CD4-positive, CD25-positive, alpha-beta regulatory T cell (primary cell): ENCODE data around the gene LGR6. TPM values are rescaled to one million over a fixed set of nuclear protein-coding genes. Genes with fewer than 3 reads are reported as not detected.
"Not testable (repeated sequence)": the region's sequence is repeated elsewhere in the genome, so short reads cannot be mapped to it uniquely, and the experiment has no call there.

Experiments used
- ATAC-seq, 2 donors: fragments of 150-1000 bp; cut with Tn5 transposase; one replicate each; pipeline ENCODE4 v1.10.0; 2021; ENCODE audit warnings: low read depth in 2 of 2, moderate number of reproducible peaks in 2 of 2, moderate library complexity in 1 of 2
- DNase-seq, 3 donors: peaks; one replicate each; pipeline versions ENCODE4 v3.0.0 to v3.0.0-alpha.2; 2012 to 2022; ENCODE audit warnings: mixed read lengths in 1 of 3
- H3K27ac ChIP-seq: one replicate; pipeline ENCODE4 v1.7.0; 2013; ENCODE audit warnings: mild to moderate bottlenecking, low read length; ENCODE audit not compliant: insufficient read depth, poor library complexity, severe bottlenecking
- H3K27me3 ChIP-seq: one replicate; pipeline ENCODE4 v1.7.0; 2013; ENCODE audit warnings: low read length; ENCODE audit not compliant: control insufficient read depth, insufficient read depth
- H3K36me3 ChIP-seq: one replicate; pipeline ENCODE4 v1.7.0; 2013; ENCODE audit warnings: mild to moderate bottlenecking, low read length, moderate library complexity; ENCODE audit not compliant: control insufficient read depth, insufficient read depth
- H3K4me1 ChIP-seq: 2 replicates; pipeline ENCODE4 v1.7.0; 2013; ENCODE audit warnings: mild to moderate bottlenecking, low read length; ENCODE audit not compliant: insufficient read depth, control insufficient read depth, poor library complexity, severe bottlenecking
- H3K4me3 ChIP-seq: one replicate; pipeline ENCODE4 v1.7.0; 2013; ENCODE audit warnings: low read depth, mild to moderate bottlenecking, low read length, moderate library complexity
- H3K9me3 ChIP-seq, 2 experiments: 1 replicate in 1 of 2; 2 replicates in 1 of 2; pipeline ENCODE4 v1.7.0; 2013; ENCODE audit warnings: low read length in 2 of 2, mild to moderate bottlenecking in 1 of 2, moderate library complexity in 1 of 2; ENCODE audit not compliant: control insufficient read depth in 2 of 2
- H3K27ac Mint-ChIP-seq, 3 donors: one replicate each; pipeline ENCODE4 v1.8.0; 2020 to 2022; ENCODE audit warnings: mild to moderate bottlenecking in 3 of 3, mixed read lengths in 3 of 3, moderate library complexity in 2 of 3
- H3K27me3 Mint-ChIP-seq: one replicate; pipeline ENCODE4 v1.8.0; 2022; ENCODE audit warnings: mild to moderate bottlenecking, mixed read lengths
- H3K36me3 Mint-ChIP-seq: one replicate; pipeline ENCODE4 v1.8.0; 2020; ENCODE audit warnings: mixed read lengths
- H3K4me1 Mint-ChIP-seq, 4 donors: one replicate each; pipeline ENCODE4 v1.8.0; 2020 to 2022; ENCODE audit warnings: mixed read lengths in 4 of 4, mild to moderate bottlenecking in 1 of 4
- H3K4me3 Mint-ChIP-seq, 4 donors: one replicate each; pipeline ENCODE4 v1.8.0; 2020 to 2022; ENCODE audit warnings: mild to moderate bottlenecking in 4 of 4, mixed read lengths in 4 of 4, moderate library complexity in 3 of 4
- H3K9me3 Mint-ChIP-seq, 7 donors: one replicate each; pipeline ENCODE4 v1.8.0; 2020 to 2022; ENCODE audit warnings: mixed read lengths in 7 of 7, mild to moderate bottlenecking in 3 of 7, moderate library complexity in 2 of 7
- polyA plus RNA-seq, 4 donors: library from polyadenylated mRNA; unstranded; fragments of 300-500 nt; fragmentation: Illumina TruSeq; gene quantifications; one replicate each; pipeline ENCODE4 v1.2.3, GENCODE V29; 2021
- total RNA-seq: library from RNA; stranded (reverse); gene quantifications from one replicate; pipeline ENCODE4 v1.2.3, GENCODE V29; 2022

Gene LGR6
- total RNA-seq (0.32 TPM), polyA plus RNA-seq (under 1 TPM; 0.16 to 0.87 (median 0.30) TPM)

GRCh38 chr1:202193614-202194327 lies at the start of gene LGR6:
TSS of gene LGR6 (plus strand) at chr1:202193799. CDS start at chr1:202193990, 191 bp downstream.
- no peaks in the 10 kb centered on the region for H3K36me3 ChIP-seq
- Mint-ChIP-seq H3K9me3 (peaks cover 0 to 2% (median 0%) of the 10 kb centered on the region in 7 donors), H3K27me3 (peaks cover 42% of the 10 kb centered on the region), H3K36me3 (no peaks in the 10 kb centered on the region), H3K4me3 (peak within 1 kb of the TSS in 1 of 4 donors; percentile 68), H3K27ac (no peak within 1 kb of the TSS), H3K4me1 (peaks cover 0 to 8% (median under 1%) of the 10 kb centered on the region in 4 donors)
- H3K9me3 ChIP-seq, result no peaks in the 10 kb centered on the region
- no peak for DNase-seq
- no peak for ATAC-seq
- H3K27me3 ChIP-seq, result peaks cover 4% of the 10 kb centered on the region
- H3K4me1 ChIP-seq, result peaks cover 4% of the 10 kb centered on the region
- no peak within 1 kb of the TSS for H3K27ac ChIP-seq
- no peak within 1 kb of the TSS for H3K4me3 ChIP-seq

GRCh38 chr1:202144402-202145067 lies 49.1 kb upstream of the LGR6 start, which contains the start of gene ARL8A:
TSS of gene ARL8A (minus strand) at chr1:202144737. CDS start at chr1:202144572, 165 bp downstream.
- no peaks in the 10 kb centered on the region for H3K9me3 Mint-ChIP-seq
- H3K4me1 ChIP-seq, result peaks cover 27% of the 10 kb centered on the region
- no peaks in the 10 kb centered on the region for H3K27me3 Mint-ChIP-seq
- peak; percentile 65 to 73 (median 67) for DNase-seq
- H3K4me1 Mint-ChIP-seq, result peaks cover 6 to 47% (median 24%) of the 10 kb centered on the region in 4 donors
- H3K4me3 Mint-ChIP-seq, result peak within 1 kb of the TSS; percentile 92 to 97 (median 97)
- H3K9me3 ChIP-seq, result no peaks in the 10 kb centered on the region
- peaks cover 18% of the 10 kb centered on the region for H3K36me3 ChIP-seq
- peak within 1 kb of the TSS; percentile 74 for H3K27ac ChIP-seq
- no peaks in the 10 kb centered on the region for H3K27me3 ChIP-seq
- peak within 1 kb of the TSS; percentile 96 to 98 (median 97) for H3K27ac Mint-ChIP-seq
- peak within 1 kb of the TSS; percentile 86 for H3K4me3 ChIP-seq
- peaks cover 3% of the 10 kb centered on the region for H3K36me3 Mint-ChIP-seq
- peak; percentile 73 to 76 for ATAC-seq

- peaks cover 6 to 43% (median 26%) of the 10 kb centered on the region in 4 donors for H3K4me1 Mint-ChIP-seq
- H3K9me3 Mint-ChIP-seq, result no peaks in the 10 kb centered on the region
- no peaks in the 10 kb centered on the region for H3K9me3 ChIP-seq
- H3K27ac ChIP-seq, result peak overlapping the region; percentile 74
- DNase-seq, result peak in 2 of 3 donors; percentile 14 to 39
- no peak for ATAC-seq
- H3K27me3 ChIP-seq, result no peaks in the 10 kb centered on the region
- H3K36me3 ChIP-seq, result peaks cover 22% of the 10 kb centered on the region
- peaks cover 27% of the 10 kb centered on the region for H3K4me1 ChIP-seq
- H3K27ac Mint-ChIP-seq, result peak overlapping the region; percentile 64 to 96 (median 96)
- H3K27me3 Mint-ChIP-seq, result no peaks in the 10 kb centered on the region
- peak overlapping the region; percentile 86 for H3K4me3 ChIP-seq
- peaks cover 3% of the 10 kb centered on the region for H3K36me3 Mint-ChIP-seq
- peak overlapping the region; percentile 91 to 97 (median 92) for H3K4me3 Mint-ChIP-seq
These were observed 48.4 kb upstream of the LGR6 start for GRCh38 chr1:202145068-202145743.

GRCh38 chr1:202145744-202146140 lies 47.9 kb upstream of the LGR6 start:
- peak overlapping the region; percentile 86 for H3K4me3 ChIP-seq
- H3K9me3 Mint-ChIP-seq, H3K27me3 ChIP-seq, DNase-seq, ATAC-seq, H3K9me3 ChIP-seq, H3K36me3 Mint-ChIP-seq, H3K27me3 Mint-ChIP-seq: not testable (repeated sequence)
- peak overlapping the region; percentile 64 to 96 (median 96) for H3K27ac Mint-ChIP-seq
- peak overlapping the region; percentile 74 for H3K27ac ChIP-seq
- H3K36me3 ChIP-seq, result peaks cover 27% of the 10 kb centered on the region
- peaks cover 27% of the 10 kb centered on the region for H3K4me1 ChIP-seq
- H3K4me3 Mint-ChIP-seq, result peak overlapping the region; percentile 91 to 97 (median 92)
- peaks cover 6 to 38% (median 26%) of the 10 kb centered on the region in 4 donors for H3K4me1 Mint-ChIP-seq

- Histone ChIP-seq H3K27me3 (no peaks in the 10 kb centered on the region), H3K4me1 (peaks cover 27% of the 10 kb centered on the region), H3K36me3 (peaks cover 32% of the 10 kb centered on the region), H3K9me3 (no peaks in the 10 kb centered on the region), H3K4me3 (no peak overlapping the region), H3K27ac (no peak overlapping the region)
- Mint-ChIP-seq H3K9me3 (no peaks in the 10 kb centered on the region), H3K27ac (peak overlapping the region; percentile 35 to 84 (median 36)), H3K36me3 (peaks cover 11% of the 10 kb centered on the region), H3K4me3 (peak overlapping the region in 3 of 4 donors; percentile 91 to 97 (median 92)), H3K27me3 (no peaks in the 10 kb centered on the region), H3K4me1 (peaks cover 6 to 38% (median 29%) of the 10 kb centered on the region in 4 donors)
- DNase-seq (no peak), ATAC-seq (no peak)
These were observed 47.3 kb upstream of the LGR6 start for GRCh38 chr1:202146279-202146678.

GRCh38 chr1:202146993-202147392 lies 46.6 kb upstream of the LGR6 start:
- H3K27me3 Mint-ChIP-seq, result no peaks in the 10 kb centered on the region
- peak overlapping the region in 2 of 4 donors; percentile 80 to 92 for H3K4me3 Mint-ChIP-seq
- H3K9me3 ChIP-seq, result no peaks in the 10 kb centered on the region
- DNase-seq, result no peak
- ATAC-seq, result no peak
- peaks cover 6 to 35% (median 26%) of the 10 kb centered on the region in 4 donors for H3K4me1 Mint-ChIP-seq
- H3K36me3 Mint-ChIP-seq, result peaks cover 12% of the 10 kb centered on the region
- H3K9me3 Mint-ChIP-seq, result no peaks in the 10 kb centered on the region
- H3K27ac Mint-ChIP-seq, result peak overlapping the region in 2 of 3 donors; percentile 35 to 60
- peak overlapping the region; percentile 33 for H3K27ac ChIP-seq
- H3K27me3 ChIP-seq, result no peaks in the 10 kb centered on the region
- peaks cover 26% of the 10 kb centered on the region for H3K4me1 ChIP-seq
- H3K4me3 ChIP-seq, result no peak overlapping the region
- H3K36me3 ChIP-seq, result peaks cover 40% of the 10 kb centered on the region

- Histone ChIP-seq H3K27me3 (no peaks in the 10 kb centered on the region), H3K4me3 (no peak overlapping the region), H3K27ac (no peak overlapping the region), H3K36me3 (peaks cover 54% of the 10 kb centered on the region), H3K9me3 (no peaks in the 10 kb centered on the region), H3K4me1 (peaks cover 12% of the 10 kb centered on the region)
- DNase-seq (no peak), ATAC-seq (no peak)
- Mint-ChIP-seq H3K9me3 (no peaks in the 10 kb centered on the region), H3K27ac (peak overlapping the region in 1 of 3 donors; percentile 22), H3K36me3 (peaks cover 16% of the 10 kb centered on the region), H3K27me3 (no peaks in the 10 kb centered on the region), H3K4me3 (peak overlapping the region in 1 of 4 donors; percentile 61), H3K4me1 (peaks cover 6 to 21% (median 16%) of the 10 kb centered on the region in 4 donors)
These were observed 45.2 kb upstream of the LGR6 start for GRCh38 chr1:202148391-202148790.
